Heart right ventricle (tissue), 16 donors: ENCODE data around the gene CRYBG1. TPM values are rescaled to one million over a fixed set of nuclear protein-coding genes. Genes with fewer than 3 reads are reported as not detected.

Source experiments
- ATAC-seq, 8 donors: fragments of 200-7000 bp; cut with Tn5 transposase; one replicate each; pipeline ENCODE4 v1.9.1; 2020; ENCODE audit warnings: mild to moderate bottlenecking in 8 of 8, moderate library complexity in 8 of 8, moderate number of reproducible peaks in 1 of 8
- DNase-seq, 2 donors: peaks; one replicate each; pipeline ENCODE4 v3.0.0-alpha.2; 2020
- H3K27ac ChIP-seq, 10 donors: fragments of 200-600 bp; sonication (generic) in 2 of 10; one replicate each; pipeline versions ENCODE4 v1.5.0 to v1.8.0; 2020 to 2022; ENCODE audit warnings: mild to moderate bottlenecking in 3 of 10
- H3K27me3 ChIP-seq, 7 donors: fragments of 200-600 bp; one replicate each; pipeline ENCODE4 v1.8.0; 2021 to 2022; ENCODE audit warnings: mild to moderate bottlenecking in 2 of 7
- H3K36me3 ChIP-seq, 9 donors: fragments of 200-600 bp; sonication (generic) in 1 of 9; one replicate each; pipeline versions ENCODE4 v1.5.0 to v1.8.0; 2020 to 2022; ENCODE audit warnings: mild to moderate bottlenecking in 2 of 9
- H3K4me1 ChIP-seq, 9 donors: fragments of 200-600 bp; sonication (generic) in 1 of 9; one replicate each; pipeline versions ENCODE4 v1.5.0 to v1.8.0; 2020 to 2022; ENCODE audit warnings: mild to moderate bottlenecking in 4 of 9
- H3K4me3 ChIP-seq, 10 donors: fragments of 200-600 bp; sonication (generic) in 2 of 10; one replicate each; pipeline versions ENCODE4 v1.5.0 to v1.8.0; 2020 to 2022; ENCODE audit warnings: mild to moderate bottlenecking in 7 of 10, moderate library complexity in 2 of 10
- H3K9me3 ChIP-seq, 11 donors: fragments of 200-600 bp in 10 of 11; sonication (generic) in 2 of 11; one replicate each; pipeline versions ENCODE4 v1.5.0 to v1.8.0; 2013 to 2022; ENCODE audit warnings: mild to moderate bottlenecking in 2 of 11, control low read depth in 1 of 11, moderate library complexity in 1 of 11
- WGBS, 2 donors: extraction: QIAGEN DNeasy Blood & Tissue Kit; methylation state at CpG; one replicate each; pipeline ENCODE4 v1.1.7; 2013; ENCODE audit warnings: inconsistent platforms in 1 of 2; 5-methylcytosine and 5-hydroxymethylcytosine counted together
- intact Hi-C, 10 donors: fragments of 100-400 bp; cut with DNase I; formaldehyde crosslinking; loops; one replicate each; pipeline versions ENCODE4 v1.11.1 to v1.14.2; 2022
- polyA plus RNA-seq, 2 donors: library from polyadenylated mRNA; stranded (reverse); fragments of 200-250 nt; gene quantifications; one replicate each; pipeline ENCODE4 v1.2.3, GENCODE V29; 2013
- total RNA-seq, 10 donors: library from RNA; stranded (reverse); fragmentation: NEBNext Ultra II Directional in 3 of 10; extraction: Animal tissue kit (Norgen Biotek cat#: 25700) in 3 of 10; gene quantifications; one replicate each; pipeline versions ENCODE4 v1.2.1 to v1.2.4, GENCODE V29; 2021 to 2023
- TF ChIP-seq, protein P1 (sequence below), 9 donors: fragments of 200-600 bp; sonication (generic) in 2 of 9; IDR thresholded peaks; one replicate each; pipeline versions ENCODE4 v1.5.0 to v1.8.0; 2021 to 2022; ENCODE audit warnings: antibody characterized with exemption in 9 of 9, mild to moderate bottlenecking in 5 of 9, moderate library complexity in 1 of 9
- donor health status: Arrhythmogenic right ventricular cardiomyopathy.
- donor health status: ischemic (EF 13 %, LVEDD 7.1; RV severe dilation, severe dysfunction).
- donor health status: healthy with polysubstance abuse.
- donor health status: DM: no; HTN: yes; CAD: no.
- donor health status: DM: no; HTN: no; CAD: no.
- donor health status: ischemic (EF 25% LVEDD 6.9; RV normal size, moderate dysfunction).
- donor health status: ischemic (EF 25% LVEDD 5.7; RV mildly dilated, moderate dysfunction).
- donor health status: healthy.
- donor health status: DM: yes; HTN: yes; CAD: no.
- donor health status: Ischemic cardiomyopathy.
- donor health status: ischemic (EF 35%, LVEDD 5.7; RV mildly dilated, moderate dysfunction).
- donor health status: nonischemic (EF 11% LVEDD 7.7; RV severe dilation, severe dysfunction).
- donor health status: DM: yes; HTN: yes; CAD: no.
- donor health status: PGD.
- donor health status: ischemic (EF 29% LVEDD 5.4; RV normal size, mild dysfunction).
- donor health status: nonischemic (EF 23%, LVEDD 6.1; RV moderate dilation, normal function).

Gene CRYBG1
- total and polyA plus RNA-seq, 12 donors: 0.64 to 9.4 (median 1.5) TPM

DNA sequence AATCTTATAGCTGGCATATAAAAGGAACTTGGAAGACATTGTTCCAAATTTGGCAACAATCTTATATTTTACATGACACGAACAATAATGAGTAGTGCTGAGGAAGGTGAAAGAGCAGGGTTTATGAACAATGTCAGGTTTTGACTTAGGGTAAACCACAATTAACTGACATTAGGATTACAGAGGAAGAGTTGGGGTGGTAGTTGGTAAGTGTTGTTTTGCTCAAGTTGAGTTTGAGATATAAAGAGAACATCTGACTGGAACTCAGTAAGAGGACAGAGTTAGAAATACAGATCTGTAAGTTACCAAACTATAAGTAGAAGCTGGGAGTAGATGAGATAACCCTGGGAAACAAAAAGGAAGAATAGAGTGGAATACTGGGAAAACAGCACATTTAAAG, 253.6 kb downstream of the CRYBG1 start:
- Histone ChIP-seq H3K27me3 (no peaks in the 10 kb centered on the region), H3K27ac (no peak overlapping the region), H3K4me3 (no peak overlapping the region), H3K9me3 (no peaks in the 10 kb centered on the region), H3K36me3 (peaks cover 0 to 64% (median 0%) of the 10 kb centered on the region in 9 donors), H3K4me1 (no peaks in the 10 kb centered on the region)
- DNase-seq: no peak
- no peak for ATAC-seq
- whole genome bisulfite sequencing, 2 donors: 69 to 75% methylated on average over 1 of the region's 1 CpG
- intact Hi-C loops: loop anchor here in 1 of 10 donors (10.0 kb wide), 1 partner anchor 361 kb away; the partner anchor contains the start of gene CD24
- TF ChIP-seq, protein P1, sequence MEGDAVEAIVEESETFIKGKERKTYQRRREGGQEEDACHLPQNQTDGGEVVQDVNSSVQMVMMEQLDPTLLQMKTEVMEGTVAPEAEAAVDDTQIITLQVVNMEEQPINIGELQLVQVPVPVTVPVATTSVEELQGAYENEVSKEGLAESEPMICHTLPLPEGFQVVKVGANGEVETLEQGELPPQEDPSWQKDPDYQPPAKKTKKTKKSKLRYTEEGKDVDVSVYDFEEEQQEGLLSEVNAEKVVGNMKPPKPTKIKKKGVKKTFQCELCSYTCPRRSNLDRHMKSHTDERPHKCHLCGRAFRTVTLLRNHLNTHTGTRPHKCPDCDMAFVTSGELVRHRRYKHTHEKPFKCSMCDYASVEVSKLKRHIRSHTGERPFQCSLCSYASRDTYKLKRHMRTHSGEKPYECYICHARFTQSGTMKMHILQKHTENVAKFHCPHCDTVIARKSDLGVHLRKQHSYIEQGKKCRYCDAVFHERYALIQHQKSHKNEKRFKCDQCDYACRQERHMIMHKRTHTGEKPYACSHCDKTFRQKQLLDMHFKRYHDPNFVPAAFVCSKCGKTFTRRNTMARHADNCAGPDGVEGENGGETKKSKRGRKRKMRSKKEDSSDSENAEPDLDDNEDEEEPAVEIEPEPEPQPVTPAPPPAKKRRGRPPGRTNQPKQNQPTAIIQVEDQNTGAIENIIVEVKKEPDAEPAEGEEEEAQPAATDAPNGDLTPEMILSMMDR (IDR thresholded peaks at IDR 0.05): no peak

DNA sequence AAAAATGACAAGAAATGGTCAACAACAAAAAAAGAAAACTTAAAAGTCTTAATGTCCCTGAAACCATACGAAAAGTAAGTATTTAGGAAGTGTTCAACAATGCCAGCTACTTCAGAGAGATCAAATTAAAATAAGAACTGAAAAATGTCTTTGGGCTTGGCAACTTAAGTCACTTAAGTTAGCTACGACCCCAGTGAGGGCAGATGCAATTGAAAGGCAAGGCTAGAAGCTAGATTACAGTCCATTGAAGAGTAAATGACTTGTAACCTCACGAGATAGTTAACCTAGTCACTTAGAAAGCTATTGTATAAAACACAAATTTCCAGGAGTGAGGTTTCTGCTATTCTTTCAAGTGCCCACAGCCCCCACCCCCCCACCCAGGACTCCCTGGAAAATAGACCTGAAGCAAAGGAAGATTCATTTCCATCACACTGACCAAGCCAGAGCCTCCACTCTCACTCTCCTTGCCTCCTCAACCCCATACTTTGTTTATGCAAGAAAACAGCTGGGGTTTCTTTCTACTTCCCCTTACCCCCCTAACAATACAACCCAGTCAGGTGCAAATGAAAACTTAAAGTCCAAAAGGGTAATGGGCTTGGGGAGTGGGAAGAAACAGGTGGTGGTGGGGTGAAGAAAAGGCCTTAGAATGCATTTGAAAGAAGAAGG, 254.2 kb downstream of the CRYBG1 start:
- ATAC-seq (no peak), DNase-seq (no peak)
- Histone ChIP-seq H3K27ac (no peak overlapping the region), H3K36me3 (peaks cover 0 to 65% (median 0%) of the 10 kb centered on the region in 9 donors), H3K9me3 (no peaks in the 10 kb centered on the region), H3K27me3 (no peaks in the 10 kb centered on the region), H3K4me3 (no peak overlapping the region), H3K4me1 (no peaks in the 10 kb centered on the region)
- intact Hi-C loops: loop anchor here in 1 of 10 donors (10.0 kb wide), 1 partner anchor 360 kb away; the partner anchor contains the start of gene CD24
- TF ChIP-seq, protein P1 (IDR thresholded peaks at IDR 0.05): no peak
- 82 to 88% methylated on average over 3 of the region's 3 CpGs for WGBS, 2 donors

DNA sequence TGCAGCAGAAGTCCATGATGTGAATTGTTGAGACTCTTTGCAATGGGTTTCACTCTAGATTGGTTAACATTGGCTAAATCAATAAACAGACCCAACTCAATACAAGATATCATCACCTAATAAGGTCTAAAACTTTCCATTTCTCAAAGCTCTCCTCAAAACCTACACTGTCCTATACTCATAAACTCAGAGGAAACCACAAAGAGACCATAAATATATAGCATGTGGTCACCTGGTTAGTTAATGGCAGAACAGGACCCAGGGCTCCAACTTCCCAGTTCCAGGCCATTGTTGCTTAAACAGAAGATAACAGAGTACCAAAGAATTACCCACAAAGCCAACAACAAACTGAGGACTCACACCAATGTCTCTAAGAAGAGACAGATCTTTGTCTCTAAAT, 256.8 kb downstream of the CRYBG1 start:
- Histone ChIP-seq H3K27ac (no peak overlapping the region), H3K27me3 (no peaks in the 10 kb centered on the region), H3K9me3 (no peaks in the 10 kb centered on the region), H3K36me3 (peaks cover 0 to 86% (median 0%) of the 10 kb centered on the region in 9 donors), H3K4me3 (no peak overlapping the region), H3K4me1 (no peaks in the 10 kb centered on the region)
- intact Hi-C loops: loop anchor here in 1 of 10 donors (10.0 kb wide), 1 partner anchor 357 kb away; the partner anchor contains the start of gene CD24
- TF ChIP-seq, protein P1 (IDR thresholded peaks at IDR 0.05): no peak
- ATAC-seq: no peak
- DNase-seq: no peak

DNA sequence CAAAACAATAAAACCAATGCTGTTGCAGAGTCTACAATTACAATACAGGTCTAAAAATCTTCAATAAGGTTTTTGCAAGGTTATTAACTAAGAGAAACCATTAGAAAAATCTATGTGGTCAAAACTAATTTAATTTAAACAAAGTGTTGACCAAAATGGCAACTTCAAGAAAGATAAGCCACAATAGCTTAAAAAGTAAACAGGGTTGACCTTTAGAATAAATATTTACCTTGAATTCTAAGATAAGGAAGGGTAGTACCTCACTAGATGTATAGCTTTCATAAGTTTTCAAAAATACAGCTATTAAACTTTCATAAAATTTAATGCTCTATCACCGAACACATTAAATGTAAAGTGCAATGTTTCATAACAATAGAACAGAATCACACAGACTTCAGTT, 257.3 kb downstream of the CRYBG1 start:
- H3K9me3 ChIP-seq: no peaks in the 10 kb centered on the region
- intact Hi-C loops: loop anchor here in 1 of 10 donors (10.0 kb wide), 1 partner anchor 357 kb away; the partner anchor contains the start of gene CD24
- WGBS, 2 donors: 96 to 97% methylated on average over 1 of the region's 1 CpG
- TF ChIP-seq, protein P1 (IDR thresholded peaks at IDR 0.05): no peak
- H3K36me3 ChIP-seq: peaks cover 0 to 91% (median 0%) of the 10 kb centered on the region in 9 donors
- H3K4me3 ChIP-seq: no peak overlapping the region
- ATAC-seq (no peak), DNase-seq (no peak)
- no peaks in the 10 kb centered on the region for H3K4me1 ChIP-seq
- no peaks in the 10 kb centered on the region for H3K27me3 ChIP-seq
- no peak overlapping the region for H3K27ac ChIP-seq
